Liver (tissue), 3 donors: ENCODE measurements around the gene FKBP15.

Source experiments
- GABPA ChIP-seq, 2 donors: IDR thresholded peaks in 1 of 2; conservative IDR thresholded peaks in 1 of 2; 2 replicates each; pipeline ENCODE4 v1.6.1; 2016; ENCODE audit warnings: antibody characterized with exemption in 2 of 2, mild to moderate bottlenecking in 1 of 2, moderate library complexity in 1 of 2
- YY1 ChIP-seq: IDR thresholded peaks from 2 replicates; pipeline ENCODE4 v1.6.1; 2016; ENCODE audit warnings: antibody characterized with exemption, mild to moderate bottlenecking
- TF ChIP-seq, protein P1 (sequence below): fragments of 150-350 bp; IDR thresholded peaks from 2 replicates; pipeline ENCODE4 v1.5.1; 2017; ENCODE audit warnings: improper control_type of control experiment, low read depth, low read length; ENCODE audit not compliant: missing input control
- donor health status: healthy.
- donor health status: healthy.

DNA sequence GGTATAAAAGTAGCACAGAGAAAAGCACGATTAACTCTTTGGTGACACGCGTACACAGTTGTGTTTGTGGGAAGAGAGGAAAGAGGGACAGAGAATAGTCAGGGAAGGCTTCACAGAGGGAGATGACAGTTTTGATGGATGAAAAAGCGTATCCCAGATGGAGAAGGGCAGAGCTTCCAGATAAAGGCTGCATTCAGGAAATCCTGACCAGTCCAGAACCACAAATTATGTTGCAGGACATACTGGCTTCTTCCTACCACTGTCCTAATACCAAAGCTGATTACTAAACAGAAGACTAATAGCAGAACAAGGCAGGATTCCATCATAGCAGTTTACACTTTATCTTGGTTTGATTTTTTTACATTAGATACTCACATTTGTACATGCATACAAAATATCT is 35.8 kb downstream of the FKBP15 start:
- TF ChIP-seq, protein P1, sequence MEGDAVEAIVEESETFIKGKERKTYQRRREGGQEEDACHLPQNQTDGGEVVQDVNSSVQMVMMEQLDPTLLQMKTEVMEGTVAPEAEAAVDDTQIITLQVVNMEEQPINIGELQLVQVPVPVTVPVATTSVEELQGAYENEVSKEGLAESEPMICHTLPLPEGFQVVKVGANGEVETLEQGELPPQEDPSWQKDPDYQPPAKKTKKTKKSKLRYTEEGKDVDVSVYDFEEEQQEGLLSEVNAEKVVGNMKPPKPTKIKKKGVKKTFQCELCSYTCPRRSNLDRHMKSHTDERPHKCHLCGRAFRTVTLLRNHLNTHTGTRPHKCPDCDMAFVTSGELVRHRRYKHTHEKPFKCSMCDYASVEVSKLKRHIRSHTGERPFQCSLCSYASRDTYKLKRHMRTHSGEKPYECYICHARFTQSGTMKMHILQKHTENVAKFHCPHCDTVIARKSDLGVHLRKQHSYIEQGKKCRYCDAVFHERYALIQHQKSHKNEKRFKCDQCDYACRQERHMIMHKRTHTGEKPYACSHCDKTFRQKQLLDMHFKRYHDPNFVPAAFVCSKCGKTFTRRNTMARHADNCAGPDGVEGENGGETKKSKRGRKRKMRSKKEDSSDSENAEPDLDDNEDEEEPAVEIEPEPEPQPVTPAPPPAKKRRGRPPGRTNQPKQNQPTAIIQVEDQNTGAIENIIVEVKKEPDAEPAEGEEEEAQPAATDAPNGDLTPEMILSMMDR, result no peak
- TF ChIP-seq GABPA (IDR thresholded peaks at IDR 0.05 in 1 of 2, conservative IDR thresholded peaks at IDR 0.05 in 1 of 2), result no peak
- no peak for TF ChIP-seq YY1
